Endothelial cell of hepatic sinusoid (primary cell): ENCODE results near the gene SHROOM3.

Experiments used
- in situ Hi-C: cut with HindIII; loops from 2 replicates; pipeline ENCODE4 v1.10.0; 2017; ENCODE audit warnings: low sequenced_read_pairs

SHROOM3 gene

DNA sequence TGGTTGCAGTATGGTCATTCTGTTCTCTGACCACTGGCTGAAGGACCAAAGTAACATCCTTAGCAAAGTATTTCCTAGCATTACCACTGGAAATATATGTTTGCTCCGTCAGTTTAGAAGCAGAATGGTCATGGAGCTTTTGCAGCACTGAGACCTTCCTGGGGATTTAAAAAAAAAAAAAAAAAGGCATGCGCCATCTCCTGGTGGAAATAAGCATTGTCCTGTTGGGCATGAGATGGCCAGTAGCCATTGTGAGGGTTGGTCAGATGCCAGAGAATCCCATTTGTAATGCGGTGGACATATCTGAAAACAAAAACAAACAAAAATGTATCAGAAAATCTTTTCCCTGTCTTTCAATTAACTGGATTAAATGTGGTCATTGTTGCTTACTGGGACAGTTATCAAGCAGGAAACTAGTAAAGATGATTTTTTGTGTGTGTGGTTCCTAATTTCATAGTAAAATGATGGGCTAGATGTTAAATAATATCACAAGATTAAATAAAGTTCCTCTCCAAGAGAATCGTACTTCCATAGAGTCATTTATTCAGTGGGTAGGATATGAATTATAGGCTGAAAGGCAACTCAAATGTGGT is 323.4 kb downstream of the SHROOM3 start:
- in situ Hi-C loops: no loop called here

GRCh38 chr4:76758996-76759395 is 324.0 kb downstream of the SHROOM3 start:
- in situ Hi-C loops: no loop called here

- in situ Hi-C loops: loop anchor here (5.0 kb wide), 1 partner anchor 92 kb away; no protein-coding TSS in a partner anchor
Observed at GRCh38 chr4:76760193-76760592, 325.2 kb downstream of the SHROOM3 start.

DNA sequence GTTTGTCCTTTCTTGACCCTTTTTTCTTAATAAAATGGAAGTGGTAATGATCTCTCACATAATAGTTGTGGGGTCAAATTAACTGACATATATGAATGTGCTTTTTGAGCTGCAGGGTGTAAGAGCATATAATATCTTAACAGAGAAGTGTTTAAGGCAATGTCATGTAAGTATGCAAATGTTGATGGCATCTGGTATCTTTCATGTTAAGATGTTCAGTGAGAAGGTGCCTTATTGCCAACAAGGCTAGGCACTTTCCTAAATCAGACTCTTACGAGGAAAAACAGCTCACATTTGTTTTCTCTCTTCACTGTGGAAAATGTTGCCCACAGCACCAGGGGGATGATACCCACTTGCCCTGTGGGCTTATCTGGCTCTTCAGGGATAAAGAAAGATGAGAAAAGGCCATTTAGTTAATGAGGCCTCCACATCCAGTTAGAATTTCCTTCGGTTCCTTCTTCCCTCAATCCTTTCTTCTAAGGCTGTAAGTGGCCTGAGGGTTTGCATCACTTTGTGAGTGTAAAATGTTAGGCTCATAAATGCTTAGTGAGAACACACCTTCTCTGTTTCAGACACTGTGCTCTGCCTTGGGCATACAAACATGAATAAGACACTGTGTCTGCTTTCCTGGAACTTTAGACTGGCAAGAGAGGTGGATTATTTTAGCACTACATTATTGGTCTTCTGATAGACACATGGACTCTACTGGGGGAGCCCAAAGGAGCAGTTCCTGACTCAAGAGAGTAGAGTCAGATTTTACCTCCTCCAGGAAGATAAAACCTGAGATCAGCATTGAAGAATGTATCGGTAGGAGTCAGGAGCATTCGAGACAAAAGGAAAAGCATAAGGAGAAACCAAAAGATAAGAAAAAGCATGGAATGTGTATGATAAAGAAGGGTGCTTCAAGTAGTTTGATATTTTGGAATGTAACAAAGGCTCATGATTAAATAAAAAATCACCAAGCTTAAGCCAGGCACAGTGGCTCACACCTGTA is 327.4 kb downstream of the SHROOM3 start:
- in situ Hi-C loops: loop anchor here (5.0 kb wide), 1 partner anchor 90 kb away; no protein-coding TSS in a partner anchor

DNA sequence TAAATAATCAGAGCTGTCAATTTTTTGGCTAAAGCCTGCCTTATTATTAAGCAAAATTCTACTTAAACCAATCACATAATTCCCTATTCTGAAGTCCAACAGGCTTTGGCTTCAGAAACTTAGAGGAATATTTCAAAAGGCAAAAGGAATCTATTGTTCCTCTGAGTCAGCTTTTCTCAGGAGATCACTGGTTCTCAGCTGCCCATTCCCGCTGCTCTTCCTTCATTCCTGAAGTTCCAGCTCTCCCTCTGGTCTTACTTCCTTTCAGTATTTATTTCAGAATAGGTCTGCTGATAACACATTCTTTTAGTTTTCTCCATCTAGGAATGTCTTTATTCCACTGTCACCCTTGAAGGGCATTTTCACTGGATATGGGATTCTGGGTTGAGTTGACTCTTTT is 329.2 kb downstream of the SHROOM3 start:
- in situ Hi-C loops: loop anchor here (5.0 kb wide), 1 partner anchor 88 kb away; no protein-coding TSS in a partner anchor

DNA sequence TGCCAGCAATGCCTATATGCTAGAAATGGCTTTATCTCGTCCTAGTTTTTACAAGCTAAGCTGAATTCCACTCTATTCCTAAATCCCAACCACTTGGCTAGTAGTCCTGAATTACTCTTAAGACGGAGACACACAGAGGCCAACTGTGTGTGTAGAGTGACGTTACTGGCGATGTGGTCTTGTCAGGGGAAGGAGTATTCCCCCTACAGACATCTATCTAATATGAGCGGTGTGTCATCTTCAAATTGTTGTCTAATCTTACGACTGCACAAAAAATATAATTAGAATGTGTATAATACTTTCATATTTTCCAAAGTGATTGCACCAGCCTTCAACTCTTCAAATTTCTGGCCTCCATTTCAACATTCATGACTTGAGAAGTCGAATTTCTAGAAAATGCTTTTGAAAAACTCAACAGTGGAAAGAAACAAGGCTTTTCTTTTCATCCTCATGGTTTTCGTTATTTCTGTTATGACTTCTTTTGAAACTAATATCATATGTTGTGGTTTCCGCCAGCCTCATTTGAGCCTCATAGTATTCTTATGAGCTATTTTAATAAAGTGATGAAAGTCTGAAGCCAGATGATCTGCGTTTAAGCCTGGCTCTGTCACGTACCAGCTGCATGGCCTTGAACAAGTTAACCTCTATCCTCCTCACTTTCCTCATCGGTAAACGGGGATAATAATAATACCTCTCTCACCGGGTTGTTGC is 330.6 kb downstream of the SHROOM3 start:
- in situ Hi-C loops: no loop called here

DNA sequence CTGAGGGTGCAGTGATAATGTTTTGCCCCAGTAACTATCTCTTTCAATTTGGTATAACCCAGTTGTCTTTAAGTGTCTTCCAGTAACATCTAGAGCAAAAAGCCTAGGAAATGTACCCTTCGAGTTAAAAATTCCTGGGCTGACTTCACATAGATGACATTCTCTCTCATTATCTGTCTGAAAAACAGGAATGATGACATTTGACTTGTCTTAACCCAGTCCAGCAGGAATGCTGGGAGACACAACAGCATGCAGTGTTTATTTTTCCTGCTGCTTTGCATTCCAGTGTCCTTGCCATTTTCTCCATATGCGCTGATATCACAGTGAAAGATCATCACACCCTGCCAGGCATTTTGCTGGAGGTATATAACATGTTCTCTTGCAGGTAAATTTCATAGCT is 333.0 kb downstream of the SHROOM3 start:
- in situ Hi-C loops: no loop called here

GRCh38 chr4:76772498-76773106 is 337.6 kb downstream of the SHROOM3 start:
- in situ Hi-C loops: no loop called here

DNA sequence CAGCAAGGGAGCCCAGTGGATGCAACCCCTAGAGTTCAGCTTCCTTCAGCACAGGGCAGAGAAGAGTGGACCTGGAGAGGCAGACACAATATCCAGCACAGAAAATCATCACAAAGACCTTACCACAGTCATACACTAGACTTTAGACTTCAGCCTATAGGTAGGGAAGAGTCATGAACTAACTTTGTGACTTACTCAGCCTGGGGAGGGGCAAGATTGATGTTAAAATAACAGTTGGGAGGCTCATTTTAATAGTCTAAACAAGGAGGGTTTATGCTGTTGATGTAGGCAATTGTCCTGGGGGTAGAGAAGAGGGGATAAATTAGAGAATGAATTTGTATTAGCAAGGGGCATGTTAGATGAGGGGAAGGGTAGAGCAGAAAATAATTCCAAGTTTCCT is 338.7 kb downstream of the SHROOM3 start:
- in situ Hi-C loops: no loop called here

DNA sequence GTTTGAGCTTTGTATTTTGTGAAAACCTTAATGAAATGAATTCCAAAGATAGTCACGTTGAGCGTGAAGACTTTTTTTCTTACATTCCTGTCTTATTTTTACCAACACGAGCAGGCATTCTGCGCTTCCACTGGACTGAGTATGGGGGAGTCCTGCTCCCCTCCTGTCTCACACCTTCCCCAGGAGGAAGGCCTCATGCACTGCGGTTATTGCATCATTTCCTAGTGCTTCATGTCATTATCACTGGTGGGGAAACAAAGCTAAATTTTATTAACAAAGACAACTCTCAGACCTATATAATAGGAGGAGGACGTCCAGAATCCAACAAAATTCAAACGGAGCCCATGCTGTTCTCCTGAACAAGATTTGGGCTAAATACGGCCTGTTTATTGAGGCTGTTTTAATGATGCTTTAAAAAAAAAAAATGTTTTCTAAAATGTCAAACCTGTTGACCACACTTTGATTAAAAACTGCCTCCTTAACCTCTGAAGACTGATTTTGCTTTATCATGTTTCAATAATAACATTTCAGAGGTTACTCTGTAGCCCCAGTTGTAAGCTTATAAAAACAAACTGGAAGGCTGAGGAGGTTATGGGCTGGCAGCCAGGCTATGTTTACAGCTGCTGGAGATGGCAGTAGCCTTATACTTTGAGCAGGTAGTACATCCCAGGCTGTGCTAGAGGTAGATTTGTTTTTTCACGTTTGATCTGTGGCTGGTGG is 344.9 kb downstream of the SHROOM3 start:
- in situ Hi-C loops: no loop called here

GRCh38 chr4:76780781-76781697 is 346.0 kb downstream of the SHROOM3 start:
- in situ Hi-C loops: no loop called here

DNA sequence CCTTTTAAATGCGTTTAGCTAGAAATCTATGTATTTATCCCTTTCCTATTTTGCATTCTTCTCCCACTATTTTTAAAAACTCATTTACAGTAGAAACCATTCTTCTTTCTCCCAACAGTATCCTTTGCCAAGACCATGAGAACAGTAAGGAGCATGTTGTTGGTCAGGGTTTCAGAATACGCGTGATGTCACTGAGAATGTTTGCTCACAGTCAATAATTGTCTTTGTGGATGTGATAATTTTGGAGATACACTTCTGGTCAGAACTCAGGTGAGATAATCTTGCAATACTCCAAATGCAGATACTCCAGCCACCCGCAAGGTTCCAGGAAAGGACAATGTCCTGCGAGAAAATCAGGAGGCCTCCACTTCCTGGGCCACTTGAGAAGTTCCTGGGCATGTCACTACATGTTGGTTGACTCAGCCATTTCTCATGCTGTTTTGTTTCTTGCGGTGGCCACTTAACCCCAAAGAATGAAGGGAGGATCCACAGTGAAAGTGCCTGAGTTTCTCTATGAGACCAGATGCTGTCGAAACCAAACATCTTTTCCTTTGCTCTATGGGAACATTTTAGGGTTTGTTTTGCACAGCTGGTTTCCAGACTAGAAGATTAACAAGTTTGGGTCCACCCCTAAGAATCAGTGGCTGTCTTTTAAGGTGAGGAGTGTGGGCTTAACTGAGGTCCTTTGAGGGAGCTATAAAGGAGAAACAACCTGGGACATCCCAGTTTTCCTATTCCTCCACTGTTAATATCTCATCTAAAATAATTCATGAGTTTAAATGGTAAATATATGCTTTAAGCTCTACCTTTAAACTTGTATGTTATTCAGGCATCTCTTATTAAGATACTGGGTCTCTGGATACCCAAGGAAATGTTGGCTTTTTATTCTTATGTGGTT is 346.9 kb downstream of the SHROOM3 start:
- in situ Hi-C loops: no loop called here

DNA sequence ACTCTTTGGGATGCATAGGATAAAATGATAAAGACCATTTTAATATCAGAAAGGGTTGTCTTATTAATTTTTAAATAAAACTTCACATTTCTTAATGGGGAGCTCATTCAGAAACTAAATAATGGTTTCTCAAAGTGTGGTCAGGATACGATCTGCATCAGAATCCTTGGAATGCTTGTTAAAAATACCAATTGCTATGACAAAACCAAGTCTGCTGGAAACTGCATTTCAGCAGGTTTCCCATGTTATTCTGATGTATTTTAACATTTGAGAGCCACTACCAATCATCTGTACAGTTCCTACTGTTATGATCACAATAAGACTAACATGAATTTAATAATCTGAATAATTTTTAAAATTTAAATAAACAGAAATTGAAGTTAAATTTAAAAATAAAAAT is 347.8 kb downstream of the SHROOM3 start:
- in situ Hi-C loops: no loop called here

GRCh38 chr4:76783836-76784235 is 348.8 kb downstream of the SHROOM3 start:
- in situ Hi-C loops: no loop called here

DNA sequence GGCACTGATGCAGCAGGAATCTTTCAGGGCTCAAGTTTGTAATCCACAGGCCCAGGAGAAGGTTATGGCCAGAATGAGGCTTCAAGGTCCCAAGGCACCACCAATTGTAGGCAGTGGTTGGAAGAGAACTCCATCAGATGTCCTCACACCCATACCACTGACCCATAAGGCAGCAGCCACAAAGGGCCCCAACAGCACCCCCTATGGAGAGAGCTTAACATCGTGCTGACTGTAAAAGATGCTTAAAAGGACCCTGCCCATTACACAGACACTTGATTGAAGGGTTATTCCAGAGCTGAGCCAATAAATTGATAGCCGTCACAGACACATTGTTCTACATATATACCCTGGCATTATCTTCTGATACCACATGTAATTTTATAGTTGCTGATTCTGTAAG is 349.2 kb downstream of the SHROOM3 start:
- in situ Hi-C loops: no loop called here

DNA sequence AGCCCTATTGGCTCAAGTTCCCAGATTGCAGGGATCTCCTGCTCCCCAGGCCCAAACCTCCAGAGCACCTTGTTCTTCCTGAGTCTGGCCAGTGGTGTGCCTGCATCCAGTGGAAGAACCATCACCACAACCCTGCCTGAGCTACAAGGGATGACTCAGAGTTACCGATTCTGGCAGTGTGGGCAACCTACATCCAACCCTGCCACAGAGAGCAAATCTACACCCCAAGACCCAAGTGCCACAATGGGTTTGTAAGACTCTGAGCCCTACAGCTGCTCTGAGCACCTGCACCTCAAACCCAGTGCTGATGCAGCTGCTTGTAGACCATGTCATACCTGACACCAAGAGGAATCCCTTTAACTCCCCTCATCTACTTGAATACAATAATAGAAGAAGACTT is 352.9 kb downstream of the SHROOM3 start:
- in situ Hi-C loops: loop anchor here (5.0 kb wide), 1 partner anchor 66 kb away; no protein-coding TSS in a partner anchor

DNA sequence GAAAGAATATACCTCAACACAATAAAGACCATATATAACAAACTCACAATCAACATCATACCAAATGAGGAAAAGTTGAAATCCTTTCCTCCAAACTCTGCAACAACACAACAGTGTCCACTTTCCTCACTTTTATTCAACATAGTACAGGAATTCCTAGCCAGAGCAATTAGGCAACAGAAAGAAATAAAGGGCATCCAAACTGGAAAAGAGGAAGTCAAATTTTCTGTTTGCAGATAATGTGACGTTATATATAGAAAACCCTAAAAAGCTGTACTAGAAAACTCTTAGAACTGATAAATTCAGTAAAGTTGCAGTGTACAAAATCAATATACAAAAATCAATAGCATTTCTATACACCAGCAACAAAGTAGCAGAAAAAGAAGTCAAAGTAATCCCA is 355.3 kb downstream of the SHROOM3 start:
- in situ Hi-C loops: no loop called here

GRCh38 chr4:76791479-76791878 is 356.4 kb downstream of the SHROOM3 start:
- in situ Hi-C loops: no loop called here
